ENCODE data around the gene OR6X1. TPM values are rescaled to one million over a fixed set of nuclear protein-coding genes. Genes with fewer than 3 reads are reported as not detected.

OR6X1 gene
- total RNA-seq, 1 experiment from 2014 or later = not detected

- Histone ChIP-seq H3K79me2 (ENCODE audit: insufficient read depth, low read length) (no peaks in the 10 kb centered on the region), H2AFZ (ENCODE audit: low read length) (no peak overlapping the region), H3K14ac (ENCODE audit: insufficient read depth, low read length) (no peak overlapping the region), H2BK120ac (ENCODE audit: low read depth, low read length, poor library complexity, severe bottlenecking) (no peak overlapping the region), H4K8ac (replicated peaks; ENCODE audit: insufficient read length, low read depth, low read length) (no peak overlapping the region), H3K79me1 (ENCODE audit: insufficient read depth, low read depth, low read length, poor library complexity, severe bottlenecking) (no peaks in the 10 kb centered on the region), H2AK5ac (ENCODE audit: insufficient read length, low read length) (no peak overlapping the region), H3K18ac (ENCODE audit: insufficient read length, low read depth, low read length) (no peak overlapping the region), H3K27ac (ENCODE audit: insufficient read length, low read depth, low read length) (no peak overlapping the region), H3K23me2 (ENCODE audit: insufficient read length, low read depth, low read length, poor library complexity, severe bottlenecking) (no peaks in the 10 kb centered on the region), H3K56ac (ENCODE audit: insufficient read length, low read depth, low read length) (no peak overlapping the region), H2BK5ac (ENCODE audit: insufficient read length, low read length) (no peak overlapping the region), H3T11ph (ENCODE audit: low read length) (no peak overlapping the region), H2BK15ac (ENCODE audit: low read depth, low read length) (no peak overlapping the region), H3K9me3 (ENCODE audit: control insufficient read depth, low read depth, low read length) (no peaks in the 10 kb centered on the region), H2BK12ac (ENCODE audit: insufficient read length, low read depth, low read length) (no peak overlapping the region), H4K91ac (ENCODE audit: insufficient read length, low read depth, low read length) (no peak overlapping the region), H4K5ac (ENCODE audit: insufficient read length, low read depth, low read length) (no peak overlapping the region), H4K20me1 (ENCODE audit: control insufficient read depth, insufficient read depth, insufficient read length) (no peaks in the 10 kb centered on the region), H3K4me1 (ENCODE audit: insufficient read depth, low read length) (no peaks in the 10 kb centered on the region), H3K4me2 (ENCODE audit: insufficient read depth, insufficient read length, low read length) (no peak overlapping the region), H3K4ac (ENCODE audit: low read depth, low read length) (no peak overlapping the region), H3K23ac (ENCODE audit: insufficient read length, low read depth, low read length) (no peak overlapping the region), H2BK20ac (ENCODE audit: low read depth, low read length, poor library complexity, severe bottlenecking) (no peak overlapping the region), H3K27me3 (ENCODE audit: insufficient read depth, low read length) (no peaks in the 10 kb centered on the region), H3K9ac (ENCODE audit: extremely low read depth, insufficient read length, low read length) (no peak overlapping the region)
- H3K4me1 Mint-ChIP-seq = no peaks in the 10 kb centered on the region
- H3K9me3 Mint-ChIP-seq = peaks cover 6 to 23% of the 10 kb centered on the region in 2 experiments
- no peak for TF ChIP-seq CTCF (conservative IDR thresholded peaks at IDR 0.05)
- peak overlapping the region in 1 of 3 experiments; percentile 21; a peak in 1 of 7 replicates for H3K27ac Mint-ChIP-seq
- H3K36me3 Mint-ChIP-seq (ENCODE audit: insufficient read depth in 1 of 3, low read depth in 3 of 3) = peaks cover 0 to 12% (median 4%) of the 10 kb centered on the region in 3 experiments
- WGBS (ENCODE audit: extremely low coverage, insufficient read length, low lambda C conversion rate) = no CpG with 5 or more reads among the region's 23 CpGs
- H3K4me3 Mint-ChIP-seq = no peak overlapping the region
- DNase-seq = no peak
- H3K27me3 Mint-ChIP-seq (ENCODE audit: low read depth) = no peaks in the 10 kb centered on the region
Measured at GRCh38 chr11:123725995-123726655, 28.2 kb downstream of the OR6X1 start.
